Neural cell (in vitro differentiated cells): ENCODE data around the gene CRCP. TPM values are rescaled to one million over a fixed set of nuclear protein-coding genes. Genes with fewer than 3 reads are reported as not detected.
"Not testable (repeated sequence)": the region's sequence is repeated elsewhere in the genome, so short reads cannot be mapped to it uniquely, and the experiment has no call there.

Source experiments
- H2AFZ ChIP-seq: fragments of 200-600, 300-800 bp; sonication (generic), shearing (Covaris generic); 2 replicates; pipeline ENCODE4 v1.6.0; 2014; ENCODE audit warnings: low read depth, mild to moderate bottlenecking, antibody characterized with exemption, low read length, moderate library complexity
- H3F3A ChIP-seq: fragments of 200-600 bp; shearing (Covaris generic); 2 replicates; pipeline ENCODE4 v1.6.1; 2016; ENCODE audit warnings: mild to moderate bottlenecking, moderate library complexity, mixed read lengths, antibody characterized with exemption, low read length; ENCODE audit not compliant: insufficient read depth, poor library complexity, severe bottlenecking
- H3K27ac ChIP-seq: fragments of 200-600, 300-800 bp; sonication (generic), shearing (Covaris generic); 2 replicates; pipeline ENCODE4 v1.5.1; 2014; ENCODE audit warnings: mild to moderate bottlenecking, low read length, moderate library complexity
- H3K27me3 ChIP-seq: fragments of 300-800, 200-600 bp; sonication (generic), shearing (Covaris generic); 2 replicates; pipeline ENCODE4 v1.6.0; 2014; ENCODE audit warnings: mild to moderate bottlenecking, low read depth, low read length, moderate library complexity; ENCODE audit not compliant: insufficient read depth
- H3K36me3 ChIP-seq: fragments of 300-800, 200-600 bp; sonication (generic), shearing (Covaris generic); 2 replicates; pipeline ENCODE4 v1.5.1; 2014; ENCODE audit warnings: mild to moderate bottlenecking, antibody characterized with exemption, low read length, moderate library complexity; ENCODE audit not compliant: insufficient read depth
- H3K4me2 ChIP-seq: fragments of 300-800, 200-600 bp; sonication (generic), shearing (Covaris generic); 2 replicates; pipeline ENCODE4 v1.6.0; 2014; ENCODE audit warnings: mild to moderate bottlenecking, low read length
- H3K4me3 ChIP-seq: fragments of 300-800, 200-600 bp; sonication (generic), shearing (Covaris generic); 2 replicates; pipeline ENCODE4 v1.5.1; 2014; ENCODE audit warnings: mild to moderate bottlenecking, low read length, moderate library complexity
- H3K79me2 ChIP-seq: fragments of 200-600 bp; shearing (Covaris generic); replicated peaks from 2 replicates; pipeline ENCODE4 v1.6.0; 2014; ENCODE audit warnings: mild to moderate bottlenecking, low read length, moderate library complexity; ENCODE audit not compliant: insufficient read depth
- H3K9ac ChIP-seq: fragments of 300-800, 200-600 bp; sonication (generic), shearing (Covaris generic); 2 replicates; pipeline ENCODE4 v1.6.1; 2016; ENCODE audit warnings: mild to moderate bottlenecking, low read length, mixed read lengths
- H3K9me2 ChIP-seq: fragments of 200-600 bp; shearing (Covaris generic); 2 replicates; pipeline ENCODE4 v1.6.1; 2016; ENCODE audit warnings: mild to moderate bottlenecking, low read length, mixed read lengths; ENCODE audit not compliant: insufficient read depth
- H3K9me3 ChIP-seq: fragments of 200-600, 300-800 bp; sonication (generic), shearing (Covaris generic); 2 replicates; pipeline ENCODE4 v1.6.1; 2016; ENCODE audit warnings: mild to moderate bottlenecking, mixed run types, low read length, moderate library complexity, mixed read lengths
- H4K20me1 ChIP-seq: fragments of 200-600 bp; shearing (Covaris generic); 2 replicates; pipeline ENCODE4 v1.6.1; 2016; ENCODE audit warnings: mild to moderate bottlenecking, mixed run types; ENCODE audit not compliant: insufficient read depth
- EP300 ChIP-seq: fragments of 450-650 bp; conservative IDR thresholded peaks from 2 replicates; pipeline ENCODE4 v1.6.1; 2014; ENCODE audit warnings: antibody characterized with exemption, mild to moderate bottlenecking, moderate library complexity; ENCODE audit not compliant: poor library complexity, severe bottlenecking
- EZH2 ChIP-seq: fragments of 200-600, 300-800 bp; shearing (Covaris generic), sonication (generic); IDR thresholded peaks from 2 replicates; pipeline ENCODE4 v1.6.1; 2014; ENCODE audit warnings: antibody characterized with exemption, low read length, borderline replicate concordance, mild to moderate bottlenecking; ENCODE audit not compliant: insufficient read depth, poor library complexity, severe bottlenecking
- MXI1 ChIP-seq: fragments of 450-650 bp; conservative IDR thresholded peaks from 2 replicates; pipeline ENCODE4 v1.6.1; 2014; ENCODE audit warnings: antibody characterized with exemption, mild to moderate bottlenecking; ENCODE audit not compliant: poor library complexity, severe bottlenecking
- POLR2AphosphoS5 ChIP-seq: IDR thresholded peaks from 2 replicates; pipeline ENCODE4 v1.6.1; 2012
- RAD21 ChIP-seq: fragments of 450-650 bp; conservative IDR thresholded peaks from 2 replicates; pipeline ENCODE4 v1.6.1; 2014; ENCODE audit warnings: antibody characterized with exemption, mild to moderate bottlenecking, moderate library complexity
- SMC3 ChIP-seq: fragments of 450-650 bp; conservative IDR thresholded peaks from 2 replicates; pipeline ENCODE4 v1.6.1; 2014; ENCODE audit warnings: antibody characterized with exemption, mild to moderate bottlenecking, moderate library complexity; ENCODE audit not compliant: poor library complexity
- TAF1 ChIP-seq: IDR thresholded peaks from 2 replicates; pipeline ENCODE4 v1.6.1; 2012; ENCODE audit warnings: low read depth
- polyA plus RNA-seq: library from polyadenylated mRNA; depleted of rRNA; stranded (reverse); fragments of >200 nt; gene quantifications from 2 replicates; pipeline ENCODE4 v1.2.3, GENCODE V29; 2014
- TF ChIP-seq, protein P1 (sequence below): IDR thresholded peaks from 2 replicates; pipeline ENCODE4 v1.6.1; 2012; ENCODE audit warnings: borderline replicate concordance
- TF ChIP-seq, protein P2 (sequence below): fragments of 450-650 bp; IDR thresholded peaks from 2 replicates; pipeline ENCODE4 v1.5.1; 2014; ENCODE audit warnings: antibody characterized with exemption, mild to moderate bottlenecking, moderate library complexity; ENCODE audit not compliant: poor library complexity, severe bottlenecking

Gene CRCP
- polyA plus RNA-seq, 1 donor from 2014 or later = 53.6 TPM

DNA sequence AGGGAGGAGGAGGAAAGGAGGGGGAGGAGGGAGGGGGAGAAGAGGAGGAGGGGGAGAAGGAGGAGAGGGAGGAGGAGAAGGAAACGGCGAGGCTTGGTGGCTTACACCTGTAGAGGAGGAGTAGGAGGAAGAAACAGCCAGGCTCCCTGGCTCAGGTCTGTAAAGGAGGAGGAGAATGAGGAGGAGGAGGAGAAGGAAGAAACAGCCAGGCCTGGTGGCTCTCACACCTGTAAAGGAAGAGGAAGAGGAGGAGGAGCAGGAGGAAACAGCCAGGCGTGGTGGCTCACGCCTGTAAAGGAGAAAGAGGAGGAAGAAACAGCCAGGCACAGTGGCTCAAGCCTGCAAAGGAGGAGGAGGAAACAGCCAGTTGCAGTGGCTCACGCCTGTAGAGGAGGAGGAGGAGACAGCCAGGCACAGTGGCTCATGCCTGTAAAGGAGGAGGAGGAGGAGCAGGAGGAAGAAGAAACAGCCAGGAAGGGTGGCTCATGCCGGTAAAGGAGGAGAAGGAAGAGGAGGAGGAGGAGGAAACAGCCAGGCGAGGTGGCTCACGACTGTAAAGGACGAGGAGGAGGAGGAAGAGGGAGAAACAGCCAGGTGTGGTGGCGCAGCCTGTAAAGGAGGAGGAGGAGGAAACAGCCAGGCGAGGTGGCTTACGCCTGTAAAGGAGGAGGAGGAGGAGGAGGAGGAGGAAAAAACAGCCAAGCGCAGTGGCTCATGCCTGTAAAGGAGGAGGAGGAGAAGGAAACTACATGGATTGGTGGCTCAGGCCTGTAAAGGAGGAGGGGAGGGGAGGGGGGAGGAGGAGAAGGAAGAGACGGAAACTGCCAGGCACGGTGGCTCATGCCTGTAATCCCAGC is 14.9 kb upstream of the CRCP start:
- H3K36me3 ChIP-seq = no peaks in the 10 kb centered on the region
- peak overlapping the region; percentile 59 for H3K4me3 ChIP-seq
- no peaks in the 10 kb centered on the region for H3K9me2 ChIP-seq
- H3K27ac ChIP-seq = peak overlapping the region; percentile 87
- peak overlapping the region; percentile 75 for H3K9ac ChIP-seq
- H3K9me3 ChIP-seq = no peaks in the 10 kb centered on the region
- peak overlapping the region; percentile 93 for H2AFZ ChIP-seq
- H4K20me1 ChIP-seq = no peaks in the 10 kb centered on the region
- H3K79me2 ChIP-seq = no peaks in the 10 kb centered on the region
- no peaks in the 10 kb centered on the region for H3F3A ChIP-seq
- no peaks in the 10 kb centered on the region for H3K27me3 ChIP-seq
- peak; percentile 19 for TF ChIP-seq MXI1
- TF ChIP-seq SMC3 = peak; percentile 17
- TF ChIP-seq, protein P1, sequence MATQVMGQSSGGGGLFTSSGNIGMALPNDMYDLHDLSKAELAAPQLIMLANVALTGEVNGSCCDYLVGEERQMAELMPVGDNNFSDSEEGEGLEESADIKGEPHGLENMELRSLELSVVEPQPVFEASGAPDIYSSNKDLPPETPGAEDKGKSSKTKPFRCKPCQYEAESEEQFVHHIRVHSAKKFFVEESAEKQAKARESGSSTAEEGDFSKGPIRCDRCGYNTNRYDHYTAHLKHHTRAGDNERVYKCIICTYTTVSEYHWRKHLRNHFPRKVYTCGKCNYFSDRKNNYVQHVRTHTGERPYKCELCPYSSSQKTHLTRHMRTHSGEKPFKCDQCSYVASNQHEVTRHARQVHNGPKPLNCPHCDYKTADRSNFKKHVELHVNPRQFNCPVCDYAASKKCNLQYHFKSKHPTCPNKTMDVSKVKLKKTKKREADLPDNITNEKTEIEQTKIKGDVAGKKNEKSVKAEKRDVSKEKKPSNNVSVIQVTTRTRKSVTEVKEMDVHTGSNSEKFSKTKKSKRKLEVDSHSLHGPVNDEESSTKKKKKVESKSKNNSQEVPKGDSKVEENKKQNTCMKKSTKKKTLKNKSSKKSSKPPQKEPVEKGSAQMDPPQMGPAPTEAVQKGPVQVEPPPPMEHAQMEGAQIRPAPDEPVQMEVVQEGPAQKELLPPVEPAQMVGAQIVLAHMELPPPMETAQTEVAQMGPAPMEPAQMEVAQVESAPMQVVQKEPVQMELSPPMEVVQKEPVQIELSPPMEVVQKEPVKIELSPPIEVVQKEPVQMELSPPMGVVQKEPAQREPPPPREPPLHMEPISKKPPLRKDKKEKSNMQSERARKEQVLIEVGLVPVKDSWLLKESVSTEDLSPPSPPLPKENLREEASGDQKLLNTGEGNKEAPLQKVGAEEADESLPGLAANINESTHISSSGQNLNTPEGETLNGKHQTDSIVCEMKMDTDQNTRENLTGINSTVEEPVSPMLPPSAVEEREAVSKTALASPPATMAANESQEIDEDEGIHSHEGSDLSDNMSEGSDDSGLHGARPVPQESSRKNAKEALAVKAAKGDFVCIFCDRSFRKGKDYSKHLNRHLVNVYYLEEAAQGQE = no peak
- TF ChIP-seq POLR2AphosphoS5 = peak; percentile 73
- peak; percentile 31 for TF ChIP-seq TAF1
- TF ChIP-seq RAD21 = peak; percentile 39
- peak; percentile 19 for TF ChIP-seq EP300
- TF ChIP-seq, protein P2, sequence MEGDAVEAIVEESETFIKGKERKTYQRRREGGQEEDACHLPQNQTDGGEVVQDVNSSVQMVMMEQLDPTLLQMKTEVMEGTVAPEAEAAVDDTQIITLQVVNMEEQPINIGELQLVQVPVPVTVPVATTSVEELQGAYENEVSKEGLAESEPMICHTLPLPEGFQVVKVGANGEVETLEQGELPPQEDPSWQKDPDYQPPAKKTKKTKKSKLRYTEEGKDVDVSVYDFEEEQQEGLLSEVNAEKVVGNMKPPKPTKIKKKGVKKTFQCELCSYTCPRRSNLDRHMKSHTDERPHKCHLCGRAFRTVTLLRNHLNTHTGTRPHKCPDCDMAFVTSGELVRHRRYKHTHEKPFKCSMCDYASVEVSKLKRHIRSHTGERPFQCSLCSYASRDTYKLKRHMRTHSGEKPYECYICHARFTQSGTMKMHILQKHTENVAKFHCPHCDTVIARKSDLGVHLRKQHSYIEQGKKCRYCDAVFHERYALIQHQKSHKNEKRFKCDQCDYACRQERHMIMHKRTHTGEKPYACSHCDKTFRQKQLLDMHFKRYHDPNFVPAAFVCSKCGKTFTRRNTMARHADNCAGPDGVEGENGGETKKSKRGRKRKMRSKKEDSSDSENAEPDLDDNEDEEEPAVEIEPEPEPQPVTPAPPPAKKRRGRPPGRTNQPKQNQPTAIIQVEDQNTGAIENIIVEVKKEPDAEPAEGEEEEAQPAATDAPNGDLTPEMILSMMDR = no peak
- TF ChIP-seq EZH2 = no peak
- H3K4me2 ChIP-seq = no peak overlapping the region

DNA sequence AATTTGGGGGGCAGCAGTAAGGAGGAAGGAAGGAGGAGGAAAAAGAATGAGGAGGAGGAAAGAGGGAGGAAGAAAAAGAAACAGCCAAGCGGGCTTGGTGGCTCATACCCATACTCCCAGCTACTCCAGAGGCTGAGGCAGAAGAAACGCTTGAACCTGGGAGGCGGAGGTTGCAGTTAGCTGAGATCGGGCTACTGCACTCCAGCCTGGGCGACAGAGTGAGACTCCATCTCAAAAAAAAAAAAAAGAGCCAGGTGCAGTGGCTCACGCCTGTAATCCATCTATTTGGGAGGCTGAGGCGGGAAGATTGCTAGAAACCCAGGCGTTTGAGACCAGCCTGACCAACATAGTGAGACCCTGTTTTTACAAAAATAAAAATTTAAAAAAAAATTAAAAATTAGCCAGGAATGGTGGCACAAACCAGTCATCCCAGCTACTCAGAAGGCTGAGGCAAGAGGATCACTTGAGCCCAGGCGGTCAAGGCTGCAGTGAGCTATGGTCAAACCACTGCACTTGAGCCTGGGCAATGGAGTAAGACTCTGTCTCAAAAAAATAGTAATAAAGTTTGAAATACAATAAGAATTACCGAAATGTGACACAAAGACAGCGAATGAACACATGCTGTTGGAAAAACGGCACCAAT is 14.1 kb upstream of the CRCP start:
- Histone ChIP-seq H3K9me3 (no peaks in the 10 kb centered on the region), H3K4me2 (no peak overlapping the region), H3K36me3 (no peaks in the 10 kb centered on the region), H3K27ac (peak overlapping the region; percentile 87), H3K27me3 (no peaks in the 10 kb centered on the region), H2AFZ (peak overlapping the region; percentile 93), H3K79me2 (no peaks in the 10 kb centered on the region), H3K9ac (peak overlapping the region; percentile 75), H3F3A (no peaks in the 10 kb centered on the region), H3K9me2 (no peaks in the 10 kb centered on the region), H3K4me3 (peak overlapping the region; percentile 59), H4K20me1 (no peaks in the 10 kb centered on the region)
- no peak for TF ChIP-seq EZH2
- no peak for TF ChIP-seq POLR2AphosphoS5
- TF ChIP-seq, protein P2 = no peak
- no peak for TF ChIP-seq RAD21
- TF ChIP-seq TAF1 = no peak
- TF ChIP-seq, protein P1 = no peak
- TF ChIP-seq EP300 = no peak
- TF ChIP-seq MXI1 = no peak
- TF ChIP-seq SMC3 = no peak

DNA sequence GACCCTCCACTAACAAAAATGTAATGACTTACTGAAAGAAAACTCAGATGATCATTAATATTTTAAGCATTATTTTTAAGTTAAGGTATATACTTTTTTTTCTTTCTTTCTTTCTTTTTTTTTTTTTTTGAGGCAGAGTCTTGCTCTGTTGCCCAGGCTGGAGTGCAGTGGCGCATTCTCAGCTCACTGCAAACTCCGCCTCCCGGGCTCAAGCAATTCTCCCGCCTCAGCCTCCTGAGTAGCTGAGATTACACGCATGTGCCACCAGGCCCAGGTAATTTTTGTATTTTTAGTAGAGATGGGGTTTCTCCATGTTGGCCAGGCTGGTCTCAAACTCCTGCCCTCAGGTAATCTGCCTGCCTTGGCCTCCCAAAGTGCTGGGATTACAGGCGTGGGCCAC is 12.5 kb upstream of the CRCP start:
- H3K9me2 ChIP-seq, H3K27ac ChIP-seq, H3K9me3 ChIP-seq, H3K4me3 ChIP-seq, H3K9ac ChIP-seq, H3K36me3 ChIP-seq, H3K79me2 ChIP-seq, H2AFZ ChIP-seq, H3K4me2 ChIP-seq, H4K20me1 ChIP-seq, H3F3A ChIP-seq, H3K27me3 ChIP-seq: not testable (repeated sequence)
